Measurements from ENCODE around the gene ARID1B.

Gene ARID1B

DNA sequence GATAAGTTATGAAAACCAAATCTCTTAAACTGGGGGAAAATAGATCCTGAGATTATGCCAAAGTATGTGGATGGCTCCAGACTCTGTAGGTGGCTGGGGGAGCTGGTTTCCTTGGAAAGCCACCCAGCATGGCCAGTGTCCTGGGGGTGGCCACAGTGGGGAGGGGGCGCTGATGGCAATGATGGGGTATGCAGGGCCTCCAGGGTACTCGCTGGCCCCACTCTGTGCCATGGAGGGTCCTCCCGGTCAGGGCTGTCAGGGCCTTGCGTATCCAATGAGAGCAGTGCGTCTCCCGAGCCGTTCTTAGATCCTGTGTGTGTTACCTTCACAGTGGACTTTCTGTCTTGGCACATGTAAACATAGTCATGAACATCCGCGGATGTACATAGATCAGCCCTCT, 393.4 kb downstream of the ARID1B start:
- Histone ChIP-seq H4K20me1 (ENCODE audit: insufficient read depth, low read length) (no peaks in the 10 kb centered on the region), H2AFZ (ENCODE audit: low read length) (no peak overlapping the region), H3K9me3 (replicated peaks; ENCODE audit: insufficient read depth, low read length) (no peaks in the 10 kb centered on the region), H3K9me2 (replicated peaks; ENCODE audit: insufficient read depth, low read length) (no peaks in the 10 kb centered on the region), H3K27ac (ENCODE audit: low read length) (no peak overlapping the region), H3F3A (ENCODE audit: insufficient read depth, low read length) (no peaks in the 10 kb centered on the region), H3K27me3 (replicated peaks; ENCODE audit: insufficient read depth, low read length) (no peaks in the 10 kb centered on the region), H3K79me2 (ENCODE audit: low read length) (no peaks in the 10 kb centered on the region), H3K4me2 (ENCODE audit: low read depth, low read length) (no peak overlapping the region), H3K4me1 (ENCODE audit: low read length) (no peaks in the 10 kb centered on the region), H3K4me3 (ENCODE audit: low read length) (no peak overlapping the region), H3K9ac (ENCODE audit: low read length) (no peak overlapping the region), H3K36me3 (replicated peaks; ENCODE audit: insufficient read depth, low read length) (no peaks in the 10 kb centered on the region)
- no peak for DNase-seq
- TF ChIP-seq EZH2phosphoT487 (IDR thresholded peaks at IDR 0.05; ENCODE audit: low read length) (no peak), EZH2 (optimal IDR thresholded peaks at IDR 0.05; ENCODE audit: low read depth, low read length) (no peak), CTCF (IDR thresholded peaks at IDR 0.05; ENCODE audit: low read length) (no peak)

DNA sequence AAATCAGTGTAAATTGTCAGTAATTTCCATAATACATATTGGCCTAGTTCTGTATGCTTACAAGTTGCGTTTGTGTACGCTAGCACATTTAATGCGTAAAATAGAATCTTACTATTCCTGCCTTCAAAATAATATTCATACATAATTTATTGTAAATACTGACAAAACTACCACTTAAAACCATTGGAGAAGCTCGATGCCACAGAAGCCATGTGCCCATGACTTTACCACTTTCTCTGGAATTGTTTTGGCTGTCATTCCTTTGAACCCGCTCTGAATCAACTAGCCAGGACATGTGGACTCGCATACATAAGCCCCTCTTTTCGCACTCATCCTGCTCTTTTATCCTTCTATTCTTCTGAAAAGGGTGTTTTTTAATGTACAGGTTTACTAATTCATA, 394.6 kb downstream of the ARID1B start:
- TF ChIP-seq EZH2phosphoT487 (IDR thresholded peaks at IDR 0.05; ENCODE audit: low read length): no peak
- TF ChIP-seq CTCF (IDR thresholded peaks at IDR 0.05; ENCODE audit: low read length): no peak
- no peak for TF ChIP-seq EZH2 (optimal IDR thresholded peaks at IDR 0.05; ENCODE audit: low read depth, low read length)
- H3K9me3 ChIP-seq (replicated peaks; ENCODE audit: insufficient read depth, low read length): no peaks in the 10 kb centered on the region
- H3K79me2 ChIP-seq (ENCODE audit: low read length): no peaks in the 10 kb centered on the region
- H3K4me2 ChIP-seq (ENCODE audit: low read depth, low read length): no peak overlapping the region
- no peaks in the 10 kb centered on the region for H3K4me1 ChIP-seq (ENCODE audit: low read length)
- no peaks in the 10 kb centered on the region for H4K20me1 ChIP-seq (ENCODE audit: insufficient read depth, low read length)
- H2AFZ ChIP-seq (ENCODE audit: low read length): no peak overlapping the region
- H3K9ac ChIP-seq (ENCODE audit: low read length): no peak overlapping the region
- no peak for DNase-seq
- no peaks in the 10 kb centered on the region for H3K36me3 ChIP-seq (replicated peaks; ENCODE audit: insufficient read depth, low read length)
- H3K27me3 ChIP-seq (replicated peaks; ENCODE audit: insufficient read depth, low read length): no peaks in the 10 kb centered on the region
- no peaks in the 10 kb centered on the region for H3F3A ChIP-seq (ENCODE audit: insufficient read depth, low read length)
- no peaks in the 10 kb centered on the region for H3K9me2 ChIP-seq (replicated peaks; ENCODE audit: insufficient read depth, low read length)
- H3K27ac ChIP-seq (ENCODE audit: low read length): no peak overlapping the region
- no peak overlapping the region for H3K4me3 ChIP-seq (ENCODE audit: low read length)

DNA sequence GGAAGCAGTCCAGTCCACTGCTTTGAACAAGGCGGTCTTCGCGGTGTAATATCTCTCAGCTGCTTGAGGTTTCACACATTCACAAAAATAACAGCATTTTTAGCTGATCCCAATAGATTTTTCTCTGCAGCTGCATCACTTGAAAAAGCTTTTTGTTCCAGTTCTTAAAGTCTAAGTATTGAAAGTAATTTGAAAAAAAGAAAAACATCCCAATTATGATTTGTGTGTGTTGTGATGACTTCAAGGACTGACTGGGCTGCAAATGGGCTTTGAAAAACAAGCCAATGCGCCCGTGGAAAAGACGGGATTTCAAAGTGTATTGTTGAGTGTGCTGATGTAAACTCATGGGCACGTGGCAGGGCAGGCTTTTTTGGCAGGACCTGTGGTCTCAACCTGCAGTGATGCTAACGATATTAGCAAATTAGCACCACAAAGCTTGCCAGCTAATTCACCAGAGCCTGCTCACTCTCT, 395.1 kb downstream of the ARID1B start:
- H3K4me1 ChIP-seq (ENCODE audit: low read length): no peaks in the 10 kb centered on the region
- no peak overlapping the region for H3K4me2 ChIP-seq (ENCODE audit: low read depth, low read length)
- no peak overlapping the region for H2AFZ ChIP-seq (ENCODE audit: low read length)
- DNase-seq: no peak
- H4K20me1 ChIP-seq (ENCODE audit: insufficient read depth, low read length): no peaks in the 10 kb centered on the region
- H3F3A ChIP-seq (ENCODE audit: insufficient read depth, low read length): no peaks in the 10 kb centered on the region
- no peaks in the 10 kb centered on the region for H3K9me3 ChIP-seq (replicated peaks; ENCODE audit: insufficient read depth, low read length)
- no peak overlapping the region for H3K4me3 ChIP-seq (ENCODE audit: low read length)
- H3K9ac ChIP-seq (ENCODE audit: low read length): no peak overlapping the region
- TF ChIP-seq EZH2 (optimal IDR thresholded peaks at IDR 0.05; ENCODE audit: low read depth, low read length) (no peak), EZH2phosphoT487 (IDR thresholded peaks at IDR 0.05; ENCODE audit: low read length) (no peak), CTCF (IDR thresholded peaks at IDR 0.05; ENCODE audit: low read length) (no peak)
- no peaks in the 10 kb centered on the region for H3K36me3 ChIP-seq (replicated peaks; ENCODE audit: insufficient read depth, low read length)
- no peak overlapping the region for H3K27ac ChIP-seq (ENCODE audit: low read length)
- no peaks in the 10 kb centered on the region for H3K9me2 ChIP-seq (replicated peaks; ENCODE audit: insufficient read depth, low read length)
- H3K79me2 ChIP-seq (ENCODE audit: low read length): no peaks in the 10 kb centered on the region
- H3K27me3 ChIP-seq (replicated peaks; ENCODE audit: insufficient read depth, low read length): no peaks in the 10 kb centered on the region

All from MM.1S (cell line).